Epidermal melanocyte (primary cell): ENCODE measurements around the gene UCKL1.
A peak's percentile ranks its signal among the peaks of the same experiment; 100 is the strongest.
"Not testable (repeated sequence)": the region's sequence is repeated elsewhere in the genome, so short reads cannot be mapped to it uniquely, and the experiment has no call there.

Experiments
- DNase-seq: peaks from one replicate; pipeline ENCODE4 v3.0.0; 2011; ENCODE audit warnings: low spot score; ENCODE audit not compliant: insufficient read length

The UCKL1 gene

GRCh38 chr20:63972312-63973159 is 16.3 kb upstream of the UCKL1 start:
- DNase-seq = no peak

DNA sequence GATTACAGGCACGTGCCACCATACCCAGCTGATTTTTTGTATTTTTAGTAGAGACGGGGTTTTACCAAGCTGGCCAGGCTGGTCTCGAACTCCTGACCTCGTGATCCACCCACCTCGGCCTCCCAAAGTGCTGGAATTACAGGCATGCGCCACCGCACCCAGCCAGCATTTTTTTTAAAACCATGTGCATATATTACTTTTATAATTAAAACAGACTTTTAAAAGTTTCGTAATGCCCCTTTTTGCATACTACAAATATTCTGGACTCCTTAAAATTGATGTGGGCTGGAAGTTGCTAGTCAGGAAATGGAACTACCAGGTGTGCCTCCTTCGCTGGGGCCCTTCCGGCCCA is 15.7 kb upstream of the UCKL1 start:
- not testable (repeated sequence) for DNase-seq

DNA sequence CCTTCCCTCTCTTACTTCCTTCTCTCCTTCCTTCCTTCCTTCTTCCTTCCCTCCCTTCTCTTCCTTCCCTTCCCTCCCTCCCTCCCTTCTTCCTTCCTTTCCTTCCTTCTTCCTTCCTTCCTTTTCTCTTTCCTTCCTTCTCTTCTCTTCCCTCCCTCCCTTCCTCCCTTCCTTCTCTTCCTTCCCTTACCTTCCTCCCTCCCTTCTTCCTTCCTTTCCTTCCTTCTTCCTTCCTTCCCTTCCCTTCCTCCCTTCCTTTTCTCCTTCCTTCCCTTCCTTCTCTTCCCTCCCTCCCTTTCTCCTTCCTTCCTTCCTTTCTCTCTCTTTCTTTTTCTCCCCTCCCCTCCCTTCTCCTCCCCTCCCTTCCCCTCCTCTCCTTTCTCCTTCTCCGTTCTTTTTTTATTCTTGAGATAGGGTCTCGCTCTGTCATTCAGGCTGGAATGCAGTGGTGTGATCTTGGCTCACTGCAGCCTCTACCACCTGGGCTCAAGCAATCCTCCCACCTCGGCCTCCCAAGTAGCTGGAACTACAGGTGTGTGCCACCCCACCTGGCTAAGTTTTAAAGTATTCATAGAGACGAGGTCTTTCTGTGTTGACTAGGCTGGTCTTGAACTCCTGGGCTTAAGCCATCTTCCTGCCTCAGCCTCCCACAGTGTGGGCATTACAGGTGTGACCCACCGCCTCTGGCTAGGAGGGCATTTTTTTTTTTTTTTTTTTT is 14.7 kb upstream of the UCKL1 start:
- DNase-seq = no peak

DNA sequence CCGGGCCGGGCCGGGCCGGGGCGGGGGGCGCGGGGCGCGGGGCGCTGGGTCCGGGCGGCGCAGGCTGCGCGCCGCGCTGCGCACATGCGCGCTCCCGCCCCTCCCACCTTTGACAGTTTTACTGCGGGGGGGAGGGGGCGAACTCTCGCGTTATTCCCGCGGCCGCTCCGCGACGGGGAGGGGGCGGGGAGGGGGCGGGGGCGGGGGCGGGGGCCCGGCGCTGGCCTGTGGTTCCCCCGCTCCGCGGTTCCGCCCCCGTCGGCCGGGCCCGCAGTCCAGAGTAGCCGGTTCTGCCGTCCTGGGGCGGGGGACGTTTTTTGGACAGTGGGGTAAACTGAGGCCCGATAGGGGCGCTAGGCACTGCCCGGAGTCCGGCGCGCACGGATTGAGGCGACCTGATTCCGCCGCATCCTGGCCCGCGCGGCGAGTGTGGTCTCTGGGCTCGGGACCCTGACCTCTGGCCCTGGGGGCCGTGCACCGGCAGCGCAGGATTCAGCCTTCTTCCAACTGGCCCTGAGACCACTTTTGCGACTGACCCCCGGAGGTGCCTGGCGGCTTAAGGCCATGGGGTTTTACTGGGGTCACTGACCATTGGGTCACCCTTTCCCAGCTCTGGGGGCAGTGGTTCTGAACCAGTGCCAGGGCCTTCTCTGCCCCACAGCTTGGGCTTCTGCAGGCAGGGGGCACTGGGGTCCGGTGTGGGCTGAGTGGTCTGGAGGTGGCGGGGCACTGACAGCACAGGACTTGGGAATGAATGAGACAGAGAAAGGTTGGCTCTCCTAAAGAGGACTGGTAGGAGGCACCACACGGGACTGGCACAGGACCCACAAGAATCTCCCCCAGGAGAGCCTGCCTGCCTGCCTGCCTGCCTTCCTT is 13.9 kb upstream of the UCKL1 start, which contains the start of gene ZNF512B:
TSS of gene ZNF512B (minus strand) at position 93 of the 876 bp plus-strand sequence. CDS start 1,980 bp downstream, outside the sequence.
- DNase-seq = peak; percentile 93

- peak; percentile 19 for DNase-seq
Measured at GRCh38 chr20:63968928-63969760, 12.9 kb upstream of the UCKL1 start.

DNA sequence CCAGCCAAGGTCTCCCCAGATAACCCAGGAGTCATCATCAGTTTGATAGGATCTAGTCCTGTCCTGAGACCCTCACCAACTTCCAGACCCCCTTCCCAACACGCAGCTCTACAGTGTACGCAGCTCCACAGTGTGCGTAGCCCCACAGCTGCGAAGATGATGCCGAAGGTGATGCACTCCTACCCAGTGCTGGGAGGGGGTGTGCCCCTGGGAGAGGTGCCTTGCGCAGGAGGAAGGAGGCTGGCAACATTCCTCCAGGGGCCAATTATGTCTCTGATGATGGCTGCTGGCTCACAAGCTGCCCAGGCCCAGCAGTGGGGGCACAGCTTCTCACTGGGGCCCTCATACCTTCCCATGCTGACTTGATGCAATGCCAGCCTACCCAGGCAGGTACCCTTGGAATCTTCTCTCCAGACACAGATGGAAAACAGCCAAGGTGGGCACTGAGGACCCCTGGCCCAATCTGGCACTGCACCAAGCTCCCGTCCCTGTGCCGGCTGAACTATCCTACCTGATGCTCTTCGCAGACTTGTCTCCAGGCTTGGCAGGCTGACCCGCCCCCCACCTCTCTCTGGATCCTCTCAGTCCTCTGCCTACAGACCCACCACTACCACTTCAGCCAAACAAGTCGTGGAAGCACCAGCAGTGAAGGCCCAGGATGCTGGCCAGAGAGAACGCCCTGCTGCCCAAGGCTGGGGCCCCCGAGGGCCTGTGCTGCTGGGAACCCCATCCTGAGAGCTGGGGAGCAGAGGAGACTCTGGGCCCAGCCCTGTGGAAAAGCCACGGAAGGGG is 12.1 kb upstream of the UCKL1 start:
- DNase-seq = peak; percentile 14

- peak; percentile 12 for DNase-seq
Measured at GRCh38 chr20:63967330-63968135, 11.3 kb upstream of the UCKL1 start.

DNA sequence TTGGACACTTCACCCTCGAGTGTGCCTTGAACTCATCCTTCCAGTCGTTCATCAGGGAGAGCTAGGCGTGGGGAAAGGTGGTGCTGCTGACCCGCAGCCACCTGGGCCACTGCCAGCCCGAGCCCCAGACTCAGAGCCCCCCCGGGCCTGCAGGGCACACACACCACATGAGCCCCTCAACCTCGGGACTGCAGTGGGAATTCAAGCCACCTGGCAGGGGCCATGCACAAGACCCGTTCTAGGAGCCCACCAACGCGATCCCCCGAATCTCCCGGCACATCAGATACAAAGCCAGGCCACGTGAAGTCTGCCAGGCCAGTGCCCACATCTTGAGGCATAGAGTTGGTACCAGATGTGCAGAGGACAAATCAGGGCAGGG is 10.7 kb upstream of the UCKL1 start:
- DNase-seq = no peak

DNA sequence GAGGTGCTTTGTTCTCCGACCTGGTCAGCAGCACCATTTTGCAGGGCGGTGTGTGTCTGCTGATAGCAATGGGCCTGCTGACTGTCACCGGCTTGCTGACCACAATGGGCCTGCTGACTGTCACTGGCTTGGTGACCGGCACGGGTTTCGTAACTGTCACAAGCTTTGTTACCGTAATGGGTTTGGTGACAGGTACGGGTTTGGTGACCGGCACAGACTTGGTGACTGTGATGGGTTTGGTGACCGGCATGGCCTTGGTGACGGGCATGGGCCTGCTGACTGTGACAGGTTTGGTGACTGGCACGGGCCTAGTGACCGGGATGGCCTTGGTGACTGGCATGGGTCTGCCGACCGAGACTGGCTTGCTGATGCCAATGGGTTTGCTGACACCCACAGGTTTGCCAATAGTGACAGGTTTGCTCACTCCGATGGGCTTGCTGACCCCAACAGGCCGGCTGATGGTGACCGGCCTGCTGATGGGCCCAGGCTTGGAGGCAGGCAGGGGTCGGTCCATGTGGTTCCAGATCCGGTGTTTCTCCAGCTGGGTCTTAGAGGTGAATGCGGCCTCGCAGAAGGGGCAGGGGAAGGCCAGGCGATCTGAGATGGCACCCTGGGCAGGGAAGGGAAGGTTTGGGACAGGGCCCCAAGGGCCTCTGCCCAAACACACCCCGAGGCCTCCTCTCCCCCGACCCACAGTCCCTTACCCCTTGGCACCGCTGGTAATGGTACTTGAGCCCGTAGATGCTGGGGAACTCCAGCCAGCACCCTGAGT is 10.1 kb upstream of the UCKL1 start:
- peak; percentile 16 for DNase-seq

GRCh38 chr20:63964412-63964811 is 8.2 kb upstream of the UCKL1 start:
- no peak for DNase-seq

DNA sequence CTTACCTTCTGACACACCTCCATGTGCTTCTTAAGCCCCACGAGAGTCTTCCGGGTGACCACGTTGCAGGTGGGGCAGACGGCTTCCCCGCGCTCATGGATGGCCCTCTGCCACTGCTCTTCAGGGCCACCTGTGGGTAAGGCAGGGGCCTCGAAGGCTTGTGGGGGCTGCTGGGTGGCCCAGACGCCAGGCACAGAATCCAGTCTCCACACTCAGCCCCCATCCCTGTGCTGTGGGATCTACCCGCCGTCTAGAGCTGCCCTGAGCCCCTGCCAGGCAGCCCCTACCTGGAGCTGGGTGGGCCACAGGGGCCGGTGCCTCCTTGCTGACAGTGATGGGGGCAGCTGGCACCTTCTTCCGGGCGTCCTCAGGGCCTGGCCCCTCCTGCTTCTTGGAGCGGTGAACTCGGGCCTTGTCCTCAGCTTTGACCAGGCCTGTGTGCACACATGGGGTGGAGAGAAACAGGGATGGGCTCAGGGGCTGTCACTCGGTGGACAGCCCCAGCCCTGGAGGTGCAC is 7.6 kb upstream of the UCKL1 start:
- DNase-seq = no peak

GRCh38 chr20:63963348-63963741 is 7.1 kb upstream of the UCKL1 start:
- no peak for DNase-seq

GRCh38 chr20:63962426-63963347 is 6.5 kb upstream of the UCKL1 start:
- DNase-seq = no peak

DNA sequence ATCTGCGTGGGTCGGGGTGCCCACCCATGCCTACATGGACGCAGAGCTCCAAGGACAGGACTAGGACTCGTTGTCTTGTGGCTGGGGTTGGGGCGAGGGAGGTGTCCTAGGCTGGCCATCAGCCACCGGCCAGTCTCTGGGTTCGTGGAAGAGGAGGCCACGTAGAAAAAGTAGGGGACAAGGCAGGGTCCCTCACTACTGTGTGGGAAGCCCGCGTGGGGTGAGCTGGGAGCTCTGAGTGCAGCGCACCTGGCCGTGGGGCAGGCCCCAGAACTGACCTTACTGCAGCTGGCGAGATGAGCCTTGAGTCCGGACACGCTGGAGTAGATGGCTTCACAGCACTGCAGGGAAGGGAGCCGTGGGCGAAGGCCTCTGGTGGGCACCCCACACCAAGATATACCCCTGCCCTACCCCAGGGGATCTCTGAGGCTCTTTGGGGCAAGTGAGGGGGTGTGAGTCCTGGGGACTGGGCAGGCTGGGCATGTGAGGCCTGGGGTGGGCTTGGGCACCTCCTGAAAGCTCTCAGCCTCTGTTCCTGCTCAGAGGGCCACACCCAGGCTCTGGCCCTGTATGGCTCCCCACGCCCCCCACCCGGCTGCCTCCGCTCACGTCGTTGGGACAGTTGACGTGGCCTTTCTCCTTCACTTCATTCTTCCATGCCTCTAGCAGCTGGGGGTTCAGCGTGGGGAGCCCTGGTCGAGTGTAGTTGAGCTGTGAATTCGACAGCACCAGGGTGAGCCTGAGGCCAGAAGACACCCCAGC is 5.6 kb upstream of the UCKL1 start:
- no peak for DNase-seq

GRCh38 chr20:63960654-63961621 is 4.7 kb upstream of the UCKL1 start:
- not testable (repeated sequence) for DNase-seq
